AG04450 (cell line): ENCODE results near the gene PLEKHA5. TPM values are rescaled to one million over a fixed set of nuclear protein-coding genes. Genes with fewer than 3 reads are reported as not detected.

Experiments
- CTCF ChIA-PET: fragments of 300-600, 350-600 bp; formaldehyde crosslinking; extraction: SDS; loops from one replicate; lab custom pipeline; 2022; ENCODE audit warnings: antibody characterized with exemption, inconsistent platforms; lab: Charles Lee
- POLR2A ChIA-PET: fragments of 350-600 bp; formaldehyde crosslinking; extraction: SDS; loops from one replicate; lab custom pipeline; 2021; ENCODE audit warnings: antibody characterized with exemption, inconsistent platforms; lab: Yijun Ruan, JAX
- DNase-seq: peaks from one replicate; pipeline ENCODE4 v3.0.0-alpha.2; 2011; ENCODE audit warnings: low read depth, low spot score
- H3K27ac ChIP-seq: one replicate; pipeline ENCODE4 v1.5.1; 2012; ENCODE audit warnings: low read depth, low read length, control low read depth
- H3K27me3 ChIP-seq: one replicate; pipeline ENCODE4 v1.6.0; 2012; ENCODE audit warnings: low read length; ENCODE audit not compliant: control insufficient read depth, insufficient read depth
- H3K4me3 ChIP-seq: 2 replicates; pipeline ENCODE4 v1.5.1; 2011; ENCODE audit warnings: mild to moderate bottlenecking, low read depth, low read length, control low read depth
- H3K9me3 ChIP-seq: 2 replicates; pipeline ENCODE4 v1.5.1; 2012; ENCODE audit warnings: low read length; ENCODE audit not compliant: control insufficient read depth, insufficient read depth
- CTCF ChIP-seq: IDR thresholded peaks from 2 replicates; pipeline ENCODE4 v1.5.1; 2011; ENCODE audit warnings: low read depth, low read length, control low read depth, inconsistent platforms
- polyA plus RNA-seq: library from polyadenylated mRNA; depleted of rRNA; stranded (reverse); fragments of >200 nt; gene quantifications from 2 replicates; pipeline ENCODE4 v1.2.3, GENCODE V29; 2011

PLEKHA5 gene
- polyA plus RNA-seq, 1 experiment = 23.5 TPM

DNA sequence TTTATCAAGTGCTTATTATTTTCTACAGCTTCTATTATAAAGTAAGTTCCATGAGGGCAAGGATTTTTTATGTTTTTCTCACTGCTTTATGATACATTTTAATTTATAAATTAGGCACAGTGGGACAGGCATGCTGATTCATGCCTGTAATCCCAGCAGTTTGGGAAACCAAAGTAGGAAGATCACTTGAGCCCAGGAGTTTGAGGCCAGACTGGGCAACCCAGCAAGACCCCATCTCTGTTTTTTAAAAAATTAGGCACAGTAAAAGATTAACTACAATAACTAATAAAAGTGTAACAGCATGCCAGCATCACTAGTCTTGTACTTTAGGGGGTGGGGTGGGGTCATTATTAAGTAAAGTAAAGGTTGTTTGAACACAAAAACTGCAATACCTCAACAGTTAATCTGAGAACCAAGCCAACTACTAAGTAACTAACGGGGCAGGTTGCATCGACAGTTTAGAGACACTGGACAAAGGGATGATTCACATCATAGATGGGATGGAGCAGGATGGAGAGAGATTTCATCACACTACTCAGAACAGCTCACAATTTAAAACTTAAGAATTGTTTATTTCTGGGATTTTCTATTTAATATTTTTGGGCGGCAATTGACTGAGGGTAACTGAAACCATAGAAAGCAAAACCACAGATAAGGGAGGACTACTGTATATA, 119.5 kb downstream of the PLEKHA5 start:
- ChIA-PET POLR2A (no interaction called here), CTCF (interaction anchor here (0.6 kb wide), 1 partner anchor 63 kb away, joined by 3 read pairs; no protein-coding TSS in a partner anchor)
- H3K9me3 ChIP-seq = no peaks in the 10 kb centered on the region
- H3K27me3 ChIP-seq = no peaks in the 10 kb centered on the region
- no peak for TF ChIP-seq CTCF
- no peak for DNase-seq
- H3K4me3 ChIP-seq = no peak overlapping the region
- H3K27ac ChIP-seq = peak overlapping the region; percentile 57

DNA sequence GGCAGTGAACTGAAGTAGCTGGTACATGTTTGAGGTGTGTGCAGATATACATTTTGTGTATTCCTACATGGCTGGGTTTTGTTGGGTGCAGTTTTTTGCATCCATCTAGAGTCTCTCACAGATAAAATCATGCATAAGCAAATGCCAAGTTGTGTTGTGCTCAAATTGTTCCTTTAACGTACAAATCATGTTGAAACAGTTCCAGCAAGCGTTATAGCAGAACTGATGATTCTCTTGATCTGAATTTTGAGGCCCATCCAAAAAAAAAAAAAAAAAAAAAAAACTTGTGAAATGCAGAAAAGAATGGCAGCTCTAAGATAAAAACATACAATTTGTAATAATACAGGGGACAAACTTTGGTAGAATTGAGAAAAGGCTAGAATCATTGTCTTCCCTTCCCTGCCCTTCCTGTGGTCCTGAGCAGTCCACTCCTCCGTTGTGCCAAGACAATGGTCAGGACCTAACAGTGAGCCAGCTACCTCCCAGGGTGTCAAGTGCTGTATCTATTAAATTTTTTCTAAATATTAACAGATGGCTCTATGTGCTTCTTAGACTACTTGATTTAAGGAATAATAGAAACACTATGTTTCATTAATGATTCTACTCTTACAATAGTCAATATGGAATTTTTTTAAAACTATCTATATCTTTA, 122.1 kb downstream of the PLEKHA5 start:
- H3K27ac ChIP-seq = no peak overlapping the region
- no peak for TF ChIP-seq CTCF
- CTCF ChIA-PET = no interaction called here
- H3K4me3 ChIP-seq = no peak overlapping the region
- POLR2A ChIA-PET = no interaction called here
- no peaks in the 10 kb centered on the region for H3K9me3 ChIP-seq
- no peaks in the 10 kb centered on the region for H3K27me3 ChIP-seq
- no peak for DNase-seq

DNA sequence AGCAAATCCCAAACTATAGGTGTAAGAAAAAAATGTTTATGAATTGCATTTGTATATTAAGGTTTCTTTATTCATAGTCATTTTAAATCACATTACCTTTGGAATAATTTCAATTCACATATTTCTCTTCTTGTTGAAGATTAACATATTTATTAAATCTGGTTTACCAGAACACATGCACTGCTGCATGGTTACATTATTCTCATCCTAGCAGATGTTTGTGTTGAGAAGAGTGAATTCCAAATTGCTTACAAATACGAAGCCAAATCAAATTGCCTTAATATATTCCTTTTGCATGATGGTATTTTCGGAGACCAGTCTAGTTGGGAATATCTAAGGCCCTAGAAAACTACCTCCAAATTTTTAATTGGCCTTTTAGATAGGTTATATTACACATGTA, 130.6 kb downstream of the PLEKHA5 start:
- no peak overlapping the region for H3K4me3 ChIP-seq
- ChIA-PET CTCF (no interaction called here), POLR2A (interaction anchor here (0.6 kb wide), 1 partner anchor 18 kb away, joined by 3 read pairs; no protein-coding TSS in a partner anchor)
- DNase-seq = no peak
- TF ChIP-seq CTCF = no peak
- no peaks in the 10 kb centered on the region for H3K27me3 ChIP-seq
- H3K9me3 ChIP-seq = no peaks in the 10 kb centered on the region
- H3K27ac ChIP-seq = no peak overlapping the region

DNA sequence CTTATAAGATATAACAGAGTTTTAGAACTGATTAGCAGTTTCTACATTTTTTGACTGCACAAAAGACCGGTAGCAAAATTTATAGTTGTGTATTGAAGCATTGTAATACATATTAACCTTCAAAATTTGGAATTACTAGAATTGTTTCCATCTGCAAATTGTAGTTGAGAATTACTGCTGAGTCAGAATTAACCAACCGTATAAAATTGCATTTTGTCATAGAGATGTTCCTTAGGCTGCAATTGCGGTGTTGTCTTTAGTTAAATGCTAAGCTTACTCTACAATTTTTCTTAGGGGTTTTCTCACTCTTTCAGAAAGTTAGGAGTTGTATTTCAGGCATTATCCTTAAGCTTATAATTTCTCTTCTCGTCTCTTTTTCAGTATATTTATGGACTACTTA, 132.2 kb downstream of the PLEKHA5 start:
- ChIA-PET POLR2A (no interaction called here), CTCF (interaction anchor here (0.6 kb wide), 1 partner anchor 836 kb away, joined by 5 read pairs; no protein-coding TSS in a partner anchor)
- Histone ChIP-seq H3K27me3 (no peaks in the 10 kb centered on the region), H3K27ac (no peak overlapping the region), H3K4me3 (no peak overlapping the region), H3K9me3 (no peaks in the 10 kb centered on the region)
- no peak for DNase-seq
- TF ChIP-seq CTCF = no peak

GRCh38 chr12:19263672-19264071, 134.1 kb downstream of the PLEKHA5 start:
- TF ChIP-seq CTCF = no peak
- Histone ChIP-seq H3K27me3 (no peaks in the 10 kb centered on the region), H3K9me3 (no peaks in the 10 kb centered on the region), H3K27ac (no peak overlapping the region), H3K4me3 (no peak overlapping the region)
- ChIA-PET CTCF (no interaction called here), POLR2A (no interaction called here)
- no peak for DNase-seq
